Uterine smooth muscle cell (primary cell): ENCODE data around the gene ABO. TPM values are rescaled to one million over a fixed set of nuclear protein-coding genes. Genes with fewer than 3 reads are reported as not detected.

Source experiments
- total RNA-seq: library from RNA; depleted of rRNA; stranded (reverse); fragments of >200 nt; gene quantifications from 2 replicates; pipeline ENCODE4 v1.2.3, GENCODE V29; 2014

The ABO gene
- under 0.01 TPM in 1 of 2 replicates, not detected in the other for total RNA-seq

DNA sequence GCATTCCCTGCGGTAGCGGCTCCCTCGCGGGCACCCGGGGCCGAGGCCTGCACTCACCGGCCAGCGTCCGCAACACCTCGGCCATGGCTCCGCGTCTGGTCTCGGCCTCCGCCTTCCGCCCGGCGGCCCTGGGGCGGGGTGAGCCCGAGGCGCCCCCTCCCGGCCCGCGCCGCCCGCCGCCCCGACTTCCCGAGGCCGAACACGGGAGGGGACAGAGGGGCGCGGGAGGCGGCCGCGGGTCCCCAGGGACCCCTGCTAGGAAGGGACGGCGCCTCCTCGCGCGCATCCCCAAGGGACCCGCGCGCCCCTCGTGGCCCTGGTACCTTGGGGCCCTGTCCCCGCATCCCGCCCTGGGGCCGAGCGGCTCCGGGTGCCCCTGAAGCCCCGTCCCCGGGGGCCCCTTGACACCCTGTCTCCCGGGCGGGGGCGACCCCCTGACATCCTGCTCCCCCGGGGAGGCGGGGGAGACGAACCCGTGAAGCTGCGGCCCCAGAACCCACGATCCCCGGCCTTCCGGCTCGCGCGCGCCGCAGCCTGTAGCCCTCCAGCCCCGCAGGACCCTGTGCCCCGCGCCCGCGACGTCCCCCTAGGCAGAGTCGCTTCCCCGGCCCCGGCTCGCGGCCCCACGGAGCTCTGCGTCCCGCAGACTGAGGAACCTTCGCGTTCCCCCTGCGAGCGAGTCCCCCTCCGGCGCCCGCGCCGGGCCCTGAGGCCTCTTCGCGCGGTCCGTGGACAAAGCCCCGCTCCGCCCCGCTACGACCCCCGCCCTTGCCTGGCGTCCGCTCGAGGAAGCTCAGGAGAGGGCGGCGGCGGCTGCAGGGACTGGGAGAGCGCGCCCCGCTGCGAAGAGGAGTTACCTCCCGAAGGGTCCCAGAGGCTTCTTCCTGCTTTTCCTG lies at the start of gene ABO:
Gene ABO (minus strand): TSS at position 97 of the 896 bp plus-strand sequence.

GRCh38 chr9:133208880-133209300 lies 66.1 kb downstream of the ABO start, which contains the start of gene OBP2B:
OBP2B (minus strand) TSS chr9:133209250; CDS start chr9:133209199, 51 bp downstream.

Other genes with a start within 250 kb of the ABO start
- 31.7 and 52.7 TPM in 2 replicates for gene GTF3C5, start 244.2 kb downstream of the ABO start, total RNA-seq
- 0.12 TPM in 1 of 2 replicates, not detected in the other for gene CEL, start 213.2 kb downstream of the ABO start, total RNA-seq
- 19.3 and 22.0 TPM in 2 replicates for gene RALGDS, start 154.0 kb downstream of the ABO start, total RNA-seq
- 3.1 and 3.2 TPM in 2 replicates for gene GBGT1, start 111.3 kb downstream of the ABO start, total RNA-seq
- not detected in 2 replicates for gene OBP2B, start 66.0 kb downstream of the ABO start, total RNA-seq
- gene SURF6, start 61.0 kb upstream of the ABO start, total RNA-seq: 12.3 and 13.5 TPM in 2 replicates
- gene MED22, start 72.9 kb upstream of the ABO start, total RNA-seq: 21.7 and 22.0 TPM in 2 replicates
- gene RPL7A, start 73.0 kb upstream of the ABO start, total RNA-seq: 2,205 and 2,513 TPM in 2 replicates
- gene SURF1, start 81.3 kb upstream of the ABO start, total RNA-seq: 21.5 and 25.6 TPM in 2 replicates
- gene SURF2, start 81.3 kb upstream of the ABO start, total RNA-seq: 9.2 and 19.3 TPM in 2 replicates
- gene SURF4, start 100.9 kb upstream of the ABO start, total RNA-seq: 547 and 670 TPM in 2 replicates
- gene STKLD1, start 101.2 kb upstream of the ABO start, total RNA-seq: 0.77 and 1.1 TPM in 2 replicates
- 15.9 and 17.6 TPM in 2 replicates for gene REXO4, start 142.8 kb upstream of the ABO start, total RNA-seq
- gene ADAMTS13, start 147.2 kb upstream of the ABO start, total RNA-seq: 0.77 and 2.7 TPM in 2 replicates
- 4.0 and 9.4 TPM in 2 replicates for gene CACFD1, start 184.8 kb upstream of the ABO start, total RNA-seq
- gene SLC2A6, start 203.9 kb upstream of the ABO start, total RNA-seq: 16.2 and 17.4 TPM in 2 replicates
- not detected in 2 replicates for gene MYMK, start 249.8 kb upstream of the ABO start, total RNA-seq